Activated CD4-positive, alpha-beta memory T cell treated with anti-CD3 and anti-CD28 coated beads, Interleukin-2, amount 10 ng/mL, durations not matched to agents 7 days and 5 days (primary cell): Measurements from ENCODE around the gene LRRC10B. TPM values are rescaled to one million over a fixed set of nuclear protein-coding genes. Genes with fewer than 3 reads are reported as not detected.
A peak's percentile ranks its signal among the peaks of the same experiment; 100 is the strongest.

Experiments used
- CTCF ChIA-PET: fragments of 350-600 bp; sonication (Branson Sonifier 250); formaldehyde crosslinking; loops from one replicate; lab custom pipeline; 2021; ENCODE audit warnings: antibody characterized with exemption, inconsistent platforms; lab: Charles Lee
- POLR2A ChIA-PET: fragments of 350-600 bp; sonication (Branson Sonifier 250); formaldehyde crosslinking; loops from one replicate; lab custom pipeline; 2021; ENCODE audit warnings: antibody characterized with exemption; lab: Charles Lee
- DNase-seq: peaks from one replicate; pipeline ENCODE4 v3.0.0-alpha.2; 2020
- H3K27ac Mint-ChIP-seq: one replicate; pipeline ENCODE4 v1.8.0; 2021; ENCODE audit warnings: mild to moderate bottlenecking, mixed read lengths
- H3K27me3 Mint-ChIP-seq: one replicate; pipeline ENCODE4 v1.8.0; 2021; ENCODE audit warnings: mixed read lengths
- H3K36me3 Mint-ChIP-seq: one replicate; pipeline ENCODE4 v1.8.0; 2021; ENCODE audit warnings: low read depth, mixed read lengths
- H3K4me1 Mint-ChIP-seq: one replicate; pipeline ENCODE4 v1.8.0; 2021; ENCODE audit warnings: mixed read lengths
- H3K4me3 Mint-ChIP-seq: one replicate; pipeline ENCODE4 v1.8.0; 2021; ENCODE audit warnings: mild to moderate bottlenecking, mixed read lengths
- H3K9me3 Mint-ChIP-seq: one replicate; pipeline ENCODE4 v1.8.0; 2021; ENCODE audit warnings: mixed read lengths
- total RNA-seq, 2 experiments: library from RNA; stranded (reverse); gene quantifications; one replicate each; pipeline ENCODE4 v1.2.3, GENCODE V29; 2021

LRRC10B gene
- total RNA-seq, 2 experiments from 2014 or later, result 0.13 TPM; not detected in 1

GRCh38 chr11:61505106-61505505, 3.4 kb upstream of the LRRC10B start:
- Mint-ChIP-seq H3K36me3 (no peaks in the 10 kb centered on the region), H3K27ac (no peak overlapping the region), H3K4me3 (no peak overlapping the region), H3K9me3 (no peaks in the 10 kb centered on the region), H3K27me3 (peaks cover 39% of the 10 kb centered on the region), H3K4me1 (peaks cover 19% of the 10 kb centered on the region)
- no peak for DNase-seq
- ChIA-PET POLR2A (no interaction called here), CTCF (interaction anchor here (5.1 kb wide), 1 partner anchor 12 kb away, joined by 27 read pairs; no protein-coding TSS in a partner anchor)

- Mint-ChIP-seq H3K9me3 (no peaks in the 10 kb centered on the region), H3K4me1 (peaks cover 19% of the 10 kb centered on the region), H3K4me3 (no peak overlapping the region), H3K27ac (no peak overlapping the region), H3K27me3 (peaks cover 43% of the 10 kb centered on the region), H3K36me3 (no peaks in the 10 kb centered on the region)
- POLR2A ChIA-PET, result no interaction called here
- DNase-seq, result no peak
- CTCF ChIA-PET, result interaction anchor here (5.1 kb wide), 1 partner anchor 12 kb away, joined by 27 read pairs; no protein-coding TSS in a partner anchor
These were observed 2.9 kb upstream of the LRRC10B start for GRCh38 chr11:61505640-61506155.

DNA sequence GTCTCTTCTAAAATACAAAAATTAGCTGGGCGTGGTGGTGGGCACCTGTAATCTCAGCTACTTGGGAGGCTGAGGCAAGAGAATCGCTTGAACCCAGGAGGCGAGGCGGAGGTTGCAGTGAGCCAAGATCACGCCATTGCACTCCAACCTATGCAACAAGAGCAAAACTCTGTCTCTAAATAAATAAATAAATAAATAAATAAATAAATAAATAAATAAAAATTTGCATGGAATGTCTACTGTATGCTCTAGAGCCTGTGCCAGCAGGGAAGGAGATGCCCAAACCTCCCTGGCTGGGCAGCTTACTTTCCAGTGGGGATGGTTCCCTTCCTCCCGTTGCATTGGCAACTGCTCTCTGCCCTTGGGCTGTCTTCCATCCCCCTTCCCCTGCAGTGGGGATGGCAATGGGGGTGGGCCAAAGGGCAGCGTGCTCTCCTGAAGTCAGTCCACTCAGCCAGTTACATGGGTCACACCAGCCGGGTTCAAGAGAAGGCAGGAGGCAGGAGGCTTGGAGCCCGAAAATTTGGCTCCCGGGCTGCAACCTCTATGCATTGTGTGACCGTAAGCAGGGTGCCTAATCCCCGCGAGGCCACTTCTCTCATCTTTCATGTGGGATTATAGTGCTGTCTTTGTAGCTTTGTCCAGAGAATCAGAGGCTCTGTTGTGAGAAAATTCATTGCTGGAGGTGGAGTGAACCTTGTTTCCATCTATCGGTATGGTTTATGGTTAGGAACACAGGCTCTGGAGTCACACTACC, 1.4 kb upstream of the LRRC10B start:
- DNase-seq, result no peak
- Mint-ChIP-seq H3K4me1 (peaks cover 19% of the 10 kb centered on the region), H3K27ac (no peak overlapping the region), H3K27me3 (peaks cover 53% of the 10 kb centered on the region), H3K9me3 (no peaks in the 10 kb centered on the region), H3K36me3 (no peaks in the 10 kb centered on the region), H3K4me3 (no peak overlapping the region)
- ChIA-PET CTCF (interaction anchor here (0.5 to 5.1 kb wide), 2 partner anchors 10 to 1831 kb away, joined by 3 to 27 read pairs; no protein-coding TSS in a partner anchor), POLR2A (no interaction called here)

DNA sequence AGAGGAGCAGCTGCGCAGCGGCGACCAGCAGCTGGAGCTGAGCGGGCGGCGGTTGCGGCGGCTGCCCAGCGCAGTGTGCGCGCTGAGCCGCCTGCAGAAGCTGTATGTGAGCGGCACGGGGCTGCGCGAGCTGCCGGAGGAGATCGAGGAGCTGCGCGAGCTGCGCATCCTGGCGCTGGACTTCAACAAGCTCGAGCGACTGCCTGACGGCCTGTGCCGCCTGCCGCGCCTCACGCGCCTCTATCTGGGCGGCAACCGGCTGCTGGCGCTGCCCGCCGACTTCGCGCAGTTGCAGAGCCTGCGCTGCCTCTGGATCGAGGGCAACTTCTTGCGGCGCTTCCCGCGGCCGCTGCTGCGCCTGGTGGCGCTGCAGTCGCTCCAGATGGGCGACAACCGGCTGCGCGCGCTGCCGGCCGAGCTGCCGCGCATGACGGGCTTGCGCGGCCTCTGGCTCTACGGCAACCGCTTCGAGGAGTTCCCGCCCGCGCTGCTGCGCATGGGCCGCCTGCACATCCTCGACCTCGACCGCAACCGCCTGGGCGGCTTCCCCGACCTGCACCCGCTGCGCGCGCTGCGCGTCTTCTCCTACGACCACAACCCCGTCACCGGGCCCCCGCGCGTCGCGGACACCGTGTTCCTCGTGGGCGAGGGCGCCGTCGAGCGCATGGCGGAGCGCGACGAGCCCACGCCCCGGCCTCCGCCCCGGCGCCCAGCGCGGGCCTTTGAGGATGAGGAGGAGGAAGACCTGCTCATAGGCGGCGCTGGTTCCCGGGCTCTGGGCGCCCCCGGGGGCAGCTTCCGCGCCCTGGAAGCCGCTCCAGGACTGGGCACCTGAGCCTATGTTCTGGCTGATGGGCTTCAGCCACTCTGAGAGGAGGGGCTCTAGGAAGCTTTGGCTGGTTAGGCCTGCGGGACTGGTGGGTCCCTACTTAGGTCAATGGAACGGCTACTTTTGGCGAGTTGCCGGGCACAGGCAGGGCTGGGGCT, 787 bp downstream of the LRRC10B start:
- Mint-ChIP-seq H3K27me3 (peaks cover 50% of the 10 kb centered on the region), H3K9me3 (no peaks in the 10 kb centered on the region), H3K27ac (no peak overlapping the region), H3K4me3 (peak overlapping the region; percentile 24), H3K36me3 (no peaks in the 10 kb centered on the region), H3K4me1 (peaks cover 11% of the 10 kb centered on the region)
- CTCF ChIA-PET, result interaction anchor here (1.2 to 5.1 kb wide), 5 partner anchors 8 to 63 kb away, joined by 3 to 27 read pairs (median 5); no protein-coding TSS in a partner anchor
- POLR2A ChIA-PET, result interaction anchor here (1.2 to 2.1 kb wide), 2 partner anchors 62 to 80 kb away, joined by 3 to 5 read pairs; partner anchors contain the start of genes CPSF7 and SDHAF2
- DNase-seq, result peak; percentile 77

GRCh38 chr11:61510166-61510919, 1.8 kb downstream of the LRRC10B start:
- Mint-ChIP-seq H3K4me3 (no peak overlapping the region), H3K36me3 (no peaks in the 10 kb centered on the region), H3K27ac (no peak overlapping the region), H3K9me3 (no peaks in the 10 kb centered on the region), H3K4me1 (peaks cover 11% of the 10 kb centered on the region), H3K27me3 (peaks cover 46% of the 10 kb centered on the region)
- no peak for DNase-seq
- CTCF ChIA-PET, result interaction anchor here (2.1 to 5.1 kb wide), 2 partner anchors 7 to 32 kb away, joined by 5 to 27 read pairs; no protein-coding TSS in a partner anchor
- POLR2A ChIA-PET, result interaction anchor here (2.1 kb wide), 1 partner anchor 63 kb away, joined by 5 read pairs; no protein-coding TSS in a partner anchor

GRCh38 chr11:61510974-61511373, 2.4 kb downstream of the LRRC10B start:
- Mint-ChIP-seq H3K27me3 (peaks cover 43% of the 10 kb centered on the region), H3K27ac (no peak overlapping the region), H3K9me3 (no peaks in the 10 kb centered on the region), H3K36me3 (no peaks in the 10 kb centered on the region), H3K4me3 (no peak overlapping the region), H3K4me1 (peaks cover 11% of the 10 kb centered on the region)
- no peak for DNase-seq
- POLR2A ChIA-PET, result no interaction called here
- CTCF ChIA-PET, result interaction anchor here (2.1 kb wide), 1 partner anchor 33 kb away, joined by 5 read pairs; no protein-coding TSS in a partner anchor

GRCh38 chr11:61511383-61511782, 2.8 kb downstream of the LRRC10B start:
- POLR2A ChIA-PET, result no interaction called here
- Mint-ChIP-seq H3K9me3 (no peaks in the 10 kb centered on the region), H3K36me3 (no peaks in the 10 kb centered on the region), H3K27ac (no peak overlapping the region), H3K4me1 (peaks cover 11% of the 10 kb centered on the region), H3K27me3 (peaks cover 39% of the 10 kb centered on the region), H3K4me3 (no peak overlapping the region)
- CTCF ChIA-PET, result interaction anchor here (0.6 kb wide), 1 partner anchor 841 kb away, joined by 3 read pairs; no protein-coding TSS in a partner anchor
- DNase-seq, result no peak

- Mint-ChIP-seq H3K36me3 (no peaks in the 10 kb centered on the region), H3K9me3 (no peaks in the 10 kb centered on the region), H3K4me1 (peaks cover 13% of the 10 kb centered on the region), H3K4me3 (no peak overlapping the region), H3K27me3 (peaks cover 31% of the 10 kb centered on the region), H3K27ac (no peak overlapping the region)
- POLR2A ChIA-PET, result no interaction called here
- DNase-seq, result no peak
- CTCF ChIA-PET, result no interaction called here
These were observed 3.9 kb downstream of the LRRC10B start for GRCh38 chr11:61512435-61512834.

DNA sequence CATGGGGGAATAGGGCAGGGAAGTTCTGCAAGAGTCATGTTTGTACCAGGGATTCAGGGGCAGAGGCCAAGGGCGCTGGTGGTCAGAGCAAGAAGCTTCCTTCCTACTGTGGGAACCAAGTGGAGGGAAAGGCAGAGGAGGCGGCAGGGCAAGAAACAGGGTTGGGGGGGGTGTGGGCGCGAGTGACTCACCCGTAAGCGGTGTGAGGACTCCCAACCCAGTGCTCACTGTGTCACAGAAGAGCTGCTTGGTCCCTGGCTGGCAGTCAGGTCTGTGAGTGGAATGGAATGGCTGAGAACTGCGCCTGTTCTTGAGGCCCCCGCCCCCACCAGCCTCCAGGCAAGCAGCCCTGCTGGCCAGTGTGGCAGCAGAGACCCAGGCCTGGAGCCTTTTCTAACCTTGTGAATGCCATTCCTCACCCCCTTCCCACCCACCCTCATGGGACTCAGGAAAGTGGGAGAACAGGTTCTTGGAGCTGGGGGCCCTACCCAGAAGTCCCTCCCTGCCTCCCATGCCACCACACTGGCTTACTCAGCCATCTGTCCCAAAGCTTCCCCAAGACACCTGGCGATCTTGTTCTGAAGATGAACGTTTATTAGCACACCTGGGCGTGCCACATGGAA, 4.7 kb downstream of the LRRC10B start:
- Mint-ChIP-seq H3K4me1 (peaks cover 6% of the 10 kb centered on the region), H3K27me3 (peaks cover 23% of the 10 kb centered on the region), H3K27ac (no peak overlapping the region)

GRCh38 chr11:61514050-61514917, 5.7 kb downstream of the LRRC10B start:
- Mint-ChIP-seq H3K4me3 (no peak overlapping the region), H3K9me3 (no peaks in the 10 kb centered on the region), H3K27me3 (peaks cover 19% of the 10 kb centered on the region), H3K36me3 (no peaks in the 10 kb centered on the region), H3K4me1 (peaks cover 2% of the 10 kb centered on the region), H3K27ac (no peak overlapping the region)
- no peak for DNase-seq
- POLR2A ChIA-PET, result interaction anchor here (1.0 kb wide), 1 partner anchor 178 kb away, joined by 3 read pairs; no protein-coding TSS in a partner anchor
- CTCF ChIA-PET, result interaction anchor here (1.1 to 2.4 kb wide), 6 partner anchors 13 to 79 kb away, joined by 4 to 14 read pairs (median 5); no protein-coding TSS in a partner anchor

More for the DNA sequence above, 4.7 kb downstream of the LRRC10B start:
- Mint-ChIP-seq H3K4me3 (no peak overlapping the region), H3K36me3 (no peaks in the 10 kb centered on the region), H3K9me3 (no peaks in the 10 kb centered on the region)
- POLR2A ChIA-PET, result no interaction called here
- CTCF ChIA-PET, result interaction anchor here (1.3 to 2.4 kb wide), 3 partner anchors 29 to 78 kb away, joined by 4 to 14 read pairs (median 5); no protein-coding TSS in a partner anchor
- DNase-seq, result no peak

DNA sequence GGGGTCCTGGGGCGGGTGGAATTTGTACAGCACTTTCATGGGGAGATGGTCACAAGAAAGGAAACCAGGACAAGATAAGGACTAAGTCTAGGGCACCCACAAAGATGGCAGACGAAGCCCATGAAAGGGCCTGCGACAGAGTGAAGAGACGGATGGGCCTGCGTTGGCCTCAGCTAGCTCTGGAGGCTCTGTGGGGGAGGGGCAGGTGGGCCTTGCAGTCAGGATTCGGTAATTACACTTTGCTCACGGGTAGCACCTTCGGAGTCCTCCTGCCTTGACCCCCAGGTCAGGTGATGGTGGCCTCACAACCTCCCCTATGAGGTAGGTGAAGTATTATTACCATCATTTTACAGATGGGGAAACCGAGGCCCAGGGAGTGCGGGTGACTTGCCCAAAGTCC, 7.1 kb downstream of the LRRC10B start:
- ChIA-PET CTCF (interaction anchor here (1.1 to 4.0 kb wide), 5 partner anchors 8 to 68 kb away, joined by 3 to 72 read pairs (median 27); partner anchors contain the start of gene LRRC10B), POLR2A (no interaction called here)
- no peaks in the 10 kb centered on the region for H3K36me3 Mint-ChIP-seq
- peaks cover 2% of the 10 kb centered on the region for H3K4me1 Mint-ChIP-seq
- no peaks in the 10 kb centered on the region for H3K9me3 Mint-ChIP-seq
- DNase-seq, result no peak
- peaks cover 11% of the 10 kb centered on the region for H3K27me3 Mint-ChIP-seq
- no peak overlapping the region for H3K27ac Mint-ChIP-seq
- H3K4me3 Mint-ChIP-seq, result no peak overlapping the region
